GM08714 (cell line): ENCODE data around the gene UNC13D.
"Not testable (repeated sequence)": the region's sequence is repeated elsewhere in the genome, so short reads cannot be mapped to it uniquely, and the experiment has no call there.

ENCODE experiments used
- H3K4me3 ChIP-seq: fragments of 200-500 bp; sonication (Bioruptor generic); 2 replicates; pipeline ENCODE4 v1.5.1; 2014; ENCODE audit warnings: mild to moderate bottlenecking, low read length, inconsistent platforms
- ZNF274 ChIP-seq: IDR thresholded peaks from 2 replicates; pipeline ENCODE4 v1.6.1; 2012; ENCODE audit warnings: mild to moderate bottlenecking, low read depth, low read length

Gene UNC13D

DNA sequence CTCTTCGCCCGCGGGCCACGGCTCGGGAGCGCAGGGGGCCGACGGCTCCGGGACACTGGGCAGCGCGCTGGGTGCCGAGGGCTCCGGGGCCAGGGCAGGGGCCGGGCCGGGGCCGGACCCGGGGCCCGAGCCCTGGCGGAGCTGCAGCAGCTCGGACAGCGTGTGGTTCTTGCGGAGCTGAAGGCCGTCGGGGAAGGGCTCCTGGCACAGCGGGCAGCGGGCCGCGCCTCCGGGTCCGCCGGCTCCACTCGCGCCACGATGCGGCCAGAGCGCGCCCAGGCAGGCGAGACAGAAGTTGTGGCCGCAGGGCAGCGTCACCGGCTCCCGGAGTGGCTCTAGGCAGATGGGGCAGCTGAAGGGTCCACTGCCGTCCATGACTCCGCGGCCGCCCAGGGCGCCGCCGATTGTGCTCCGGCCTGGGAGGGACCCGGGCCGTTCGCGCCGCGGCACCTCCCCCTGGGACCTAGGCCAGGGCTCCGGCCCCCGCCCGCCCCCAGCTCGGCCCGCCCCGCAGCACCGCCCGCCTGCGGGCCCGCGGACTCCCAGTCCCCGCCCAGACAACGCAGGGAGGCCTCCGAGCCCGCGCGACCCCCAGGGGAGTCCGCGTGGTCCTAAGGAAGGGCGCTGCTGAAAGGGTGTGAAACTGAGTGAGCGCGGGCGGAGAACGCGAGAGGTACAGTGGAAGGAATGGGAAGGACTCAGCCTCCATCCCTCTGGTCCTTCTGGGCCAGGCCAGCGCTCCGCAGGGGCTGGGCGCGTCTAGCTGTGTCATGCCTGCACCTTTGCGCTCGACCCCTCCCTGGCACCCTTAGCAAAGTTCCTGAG, 34.2 kb upstream of the UNC13D start, which contains the start of gene TRIM47:
TRIM47 (minus strand) TSS at position 408 of the 825 bp plus-strand sequence; CDS start at position 375, 33 bp downstream.
- no peak for TF ChIP-seq ZNF274
- H3K4me3 ChIP-seq = peak within 1 kb of the TSS; percentile 12; the same call in 1 of the 2 replicates

DNA sequence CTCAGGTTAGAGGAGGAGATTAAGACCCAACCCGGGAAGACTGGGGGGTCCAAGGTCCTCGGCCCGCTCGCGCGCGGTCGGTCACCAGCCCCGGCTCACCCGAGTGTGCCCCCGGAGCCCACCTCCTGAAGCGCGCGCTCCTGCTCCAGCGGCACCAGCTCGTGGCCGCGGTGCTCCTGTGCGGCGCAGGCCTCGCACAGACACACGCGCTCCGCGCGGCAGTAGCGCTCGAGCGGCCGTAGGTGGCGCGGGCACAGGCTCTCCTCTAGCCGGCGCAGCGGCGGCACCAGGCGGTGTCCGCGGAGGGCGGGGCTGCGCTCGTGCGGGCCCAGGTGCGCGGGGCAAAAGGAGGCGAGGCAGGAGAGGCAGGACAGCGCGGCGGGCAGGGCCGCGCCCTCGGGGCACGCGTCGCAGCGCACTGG, 33.6 kb upstream of the UNC13D start:
- peak overlapping the region; percentile 12; the same call in 1 of the 2 replicates for H3K4me3 ChIP-seq
- TF ChIP-seq ZNF274 = no peak

DNA sequence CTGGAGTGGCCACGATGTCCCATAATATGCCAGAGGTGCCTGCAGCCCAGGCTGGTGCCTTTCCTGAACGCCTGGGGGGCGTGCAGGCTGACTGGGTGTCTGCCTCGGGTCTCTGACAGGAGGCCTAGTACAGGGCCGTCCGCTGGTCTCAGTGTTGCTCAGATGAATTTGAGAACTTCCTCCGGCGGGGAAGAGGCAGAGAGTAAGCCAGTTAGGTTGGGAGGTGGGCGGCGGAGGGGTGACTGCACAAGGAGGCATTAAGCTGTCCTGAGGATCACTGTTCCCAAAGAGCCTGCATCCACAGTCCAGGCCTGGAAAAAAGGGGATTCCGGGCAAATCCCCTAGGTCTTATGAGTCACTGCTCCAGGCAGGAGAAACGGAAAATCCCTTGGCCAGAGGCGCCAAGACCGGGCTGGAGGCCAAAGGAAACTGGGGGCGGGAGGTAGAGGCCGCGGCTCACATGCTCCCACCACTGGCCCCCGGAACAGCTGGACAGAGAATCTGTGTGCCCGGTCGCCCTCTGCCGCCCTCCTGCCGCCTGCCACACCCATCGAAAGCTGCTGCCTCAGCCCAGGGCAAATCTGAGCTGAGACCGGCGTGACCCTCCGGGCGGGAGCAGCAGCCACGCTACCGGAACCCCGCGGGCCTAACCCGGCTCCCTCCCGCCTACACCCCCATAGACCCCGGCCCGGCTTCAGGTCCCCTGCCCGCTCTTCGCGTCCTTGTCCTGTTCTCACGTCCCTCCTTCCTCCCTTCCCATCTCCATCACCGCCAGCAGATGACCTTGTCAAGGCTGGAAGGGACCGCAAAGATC, 32.9 kb upstream of the UNC13D start:
- peak overlapping the region; percentile 7; the same call in 1 of the 2 replicates for H3K4me3 ChIP-seq
- no peak for TF ChIP-seq ZNF274

DNA sequence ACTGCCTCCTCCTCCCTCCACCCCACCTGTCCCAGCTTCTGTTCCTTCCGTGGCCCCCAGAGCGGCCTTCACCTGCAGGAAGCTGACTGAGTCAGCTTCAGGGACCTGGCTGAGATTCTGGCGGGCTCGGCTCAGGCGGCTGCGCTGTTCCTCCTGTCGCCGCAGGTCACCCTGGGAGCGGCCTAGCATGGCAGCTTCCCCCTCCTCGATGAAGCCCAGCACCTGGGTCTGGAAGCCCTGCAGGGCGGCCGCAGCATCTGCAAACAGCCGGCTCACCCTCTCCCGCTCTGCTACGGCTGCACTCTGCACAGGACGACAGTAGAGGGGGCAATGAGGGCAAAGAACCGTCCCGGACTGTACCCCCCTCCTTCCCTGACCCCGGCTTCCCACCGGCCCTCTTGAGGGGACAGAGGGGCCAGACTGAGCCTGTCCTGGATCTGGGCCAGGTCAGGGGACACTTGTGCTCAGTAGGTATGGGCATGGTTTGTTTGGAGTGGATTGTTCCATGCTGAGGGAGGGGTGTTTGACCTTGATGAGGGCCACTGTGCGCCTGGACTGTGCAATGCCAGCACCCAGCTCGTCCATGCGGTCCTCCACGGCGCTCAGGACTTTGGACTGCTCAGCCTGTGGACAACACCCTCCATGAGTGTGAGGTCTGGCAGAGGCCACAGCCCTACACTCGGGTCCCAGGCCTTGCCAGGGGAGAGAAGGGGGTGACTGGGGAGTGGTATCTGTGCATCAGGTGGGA, 32.2 kb upstream of the UNC13D start:
- TF ChIP-seq ZNF274 = no peak
- H3K4me3 ChIP-seq = no peak overlapping the region; the same call in 1 of the 2 replicates

DNA sequence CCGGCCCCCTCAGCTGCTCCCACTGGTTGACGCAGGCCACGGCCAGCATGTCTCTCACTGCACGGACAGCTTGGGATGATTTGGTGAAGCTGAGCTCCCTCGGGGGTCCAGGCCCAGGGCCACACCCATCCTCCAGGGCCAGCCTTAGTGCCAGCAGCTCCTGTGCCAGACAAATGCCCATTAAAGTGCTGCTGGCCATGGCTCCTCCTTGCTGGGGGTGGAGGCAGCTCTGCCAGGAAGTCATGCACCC, 31.7 kb upstream of the UNC13D start:
- no peak overlapping the region for H3K4me3 ChIP-seq
- TF ChIP-seq ZNF274 = no peak

DNA sequence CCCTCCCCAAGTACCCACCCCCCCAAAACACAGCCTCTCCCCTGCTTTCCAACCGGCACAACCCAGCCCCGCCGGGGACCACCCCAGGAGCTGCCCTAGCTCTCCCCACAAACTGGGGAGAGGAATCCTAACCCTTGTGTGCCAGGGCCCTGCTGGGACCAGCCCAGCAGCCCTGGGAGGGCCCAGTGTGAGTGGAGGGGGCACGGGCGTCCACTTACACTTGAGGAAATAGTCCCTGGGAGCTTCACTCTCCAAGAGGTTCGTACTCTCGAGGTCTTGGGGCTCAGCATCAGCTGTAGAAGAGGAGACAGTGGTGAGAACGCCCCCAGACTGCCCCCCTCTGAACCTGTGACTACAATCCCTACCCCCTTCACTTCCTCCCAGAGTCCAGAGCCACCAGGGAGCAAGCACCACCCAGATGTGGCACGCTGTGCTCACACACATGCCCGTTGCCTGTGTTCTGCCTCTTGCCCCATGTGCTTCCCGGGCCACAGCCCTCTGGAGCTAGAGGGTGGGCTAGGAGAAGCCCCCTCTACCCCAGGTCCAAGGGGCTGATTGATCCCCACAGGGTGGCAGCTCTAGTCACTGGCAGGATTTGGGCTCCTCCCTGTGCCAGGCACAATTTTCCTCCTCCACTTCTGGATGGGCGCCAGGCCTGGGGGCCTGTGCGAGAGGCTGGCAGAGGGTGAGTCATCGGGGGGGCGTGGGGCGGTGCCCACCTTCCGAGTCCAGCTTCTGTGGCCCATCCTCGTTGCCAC, 31.2 kb upstream of the UNC13D start:
- no peak for TF ChIP-seq ZNF274
- no peak overlapping the region for H3K4me3 ChIP-seq

DNA sequence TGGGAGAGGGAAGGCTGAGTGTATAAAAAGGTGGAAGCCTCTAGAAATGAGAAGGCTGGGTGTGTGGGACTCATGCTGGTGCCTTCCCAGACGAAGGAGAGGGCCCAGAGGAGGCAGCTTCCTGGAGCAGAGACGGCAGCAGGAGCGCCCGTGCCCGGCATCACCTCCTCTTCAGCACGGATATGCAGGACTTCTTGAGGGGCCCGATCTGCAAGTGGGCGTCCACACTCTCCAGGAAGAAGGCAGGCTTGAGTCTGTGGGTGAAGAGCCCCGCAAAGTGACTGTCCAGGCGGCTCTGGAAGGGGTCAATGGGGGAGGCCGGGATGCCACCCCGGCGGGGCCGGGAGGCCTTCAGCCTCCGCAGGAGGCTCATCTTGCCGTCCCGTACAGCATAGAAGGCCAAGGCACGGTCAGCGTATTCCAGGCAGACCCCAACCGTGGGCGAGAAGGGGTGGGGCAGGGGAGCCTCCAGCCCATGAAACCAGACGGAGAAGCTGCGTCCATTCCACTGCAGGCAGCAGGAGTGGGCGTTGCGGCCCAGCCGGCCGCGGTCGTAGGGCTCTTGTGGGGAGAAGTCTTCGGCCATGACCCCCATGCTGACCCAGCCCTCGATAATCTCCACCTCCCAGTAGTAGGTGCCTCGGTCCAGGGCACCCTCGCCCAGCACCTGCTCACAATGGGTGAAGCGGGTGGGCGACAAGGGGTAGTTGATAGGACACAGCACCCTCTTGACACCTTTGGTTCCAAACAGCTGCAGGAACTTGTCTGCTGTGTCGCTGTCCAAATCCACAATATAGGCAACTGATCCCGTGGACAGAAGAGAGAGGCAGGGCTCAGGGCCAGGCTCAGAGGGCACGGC, 30.3 kb upstream of the UNC13D start:
- H3K4me3 ChIP-seq = no peak overlapping the region
- no peak for TF ChIP-seq ZNF274

DNA sequence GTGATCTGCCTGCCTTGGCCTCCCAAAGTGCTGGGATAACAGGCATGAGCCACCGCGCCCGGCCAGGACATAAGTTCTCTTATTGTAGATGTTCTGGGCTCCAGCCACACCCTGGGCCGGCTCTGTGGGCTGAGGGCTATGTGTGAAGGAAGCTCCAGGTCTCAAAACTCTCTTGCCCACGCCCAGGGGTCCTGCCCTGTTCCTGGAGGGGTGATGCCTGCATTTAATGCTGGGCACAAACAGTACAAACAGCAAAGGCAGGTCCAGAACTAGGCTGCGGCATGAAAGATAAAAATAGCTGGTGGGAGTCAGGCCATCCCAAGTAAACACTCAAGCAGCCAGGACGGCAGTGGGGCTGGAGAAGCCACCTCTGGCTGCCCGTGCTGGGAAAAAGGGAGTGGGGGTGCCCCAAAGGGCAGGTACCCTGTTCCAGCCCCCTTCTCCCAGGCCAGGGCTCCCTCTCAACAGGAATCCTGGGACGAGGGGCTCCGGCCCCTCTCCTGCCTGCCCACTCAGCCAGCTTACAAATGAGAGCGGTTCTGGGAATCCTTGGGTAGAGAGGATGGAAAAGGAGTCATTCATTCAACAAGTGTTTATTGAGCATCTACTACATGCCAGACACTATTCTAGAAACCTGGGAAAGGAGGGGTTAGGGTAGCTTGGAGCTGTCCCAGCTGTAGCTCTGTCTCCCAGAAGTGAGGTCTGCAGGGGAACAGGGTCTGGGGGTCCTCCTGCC, 29.6 kb upstream of the UNC13D start:
- no peak overlapping the region for H3K4me3 ChIP-seq
- TF ChIP-seq ZNF274 = no peak

DNA sequence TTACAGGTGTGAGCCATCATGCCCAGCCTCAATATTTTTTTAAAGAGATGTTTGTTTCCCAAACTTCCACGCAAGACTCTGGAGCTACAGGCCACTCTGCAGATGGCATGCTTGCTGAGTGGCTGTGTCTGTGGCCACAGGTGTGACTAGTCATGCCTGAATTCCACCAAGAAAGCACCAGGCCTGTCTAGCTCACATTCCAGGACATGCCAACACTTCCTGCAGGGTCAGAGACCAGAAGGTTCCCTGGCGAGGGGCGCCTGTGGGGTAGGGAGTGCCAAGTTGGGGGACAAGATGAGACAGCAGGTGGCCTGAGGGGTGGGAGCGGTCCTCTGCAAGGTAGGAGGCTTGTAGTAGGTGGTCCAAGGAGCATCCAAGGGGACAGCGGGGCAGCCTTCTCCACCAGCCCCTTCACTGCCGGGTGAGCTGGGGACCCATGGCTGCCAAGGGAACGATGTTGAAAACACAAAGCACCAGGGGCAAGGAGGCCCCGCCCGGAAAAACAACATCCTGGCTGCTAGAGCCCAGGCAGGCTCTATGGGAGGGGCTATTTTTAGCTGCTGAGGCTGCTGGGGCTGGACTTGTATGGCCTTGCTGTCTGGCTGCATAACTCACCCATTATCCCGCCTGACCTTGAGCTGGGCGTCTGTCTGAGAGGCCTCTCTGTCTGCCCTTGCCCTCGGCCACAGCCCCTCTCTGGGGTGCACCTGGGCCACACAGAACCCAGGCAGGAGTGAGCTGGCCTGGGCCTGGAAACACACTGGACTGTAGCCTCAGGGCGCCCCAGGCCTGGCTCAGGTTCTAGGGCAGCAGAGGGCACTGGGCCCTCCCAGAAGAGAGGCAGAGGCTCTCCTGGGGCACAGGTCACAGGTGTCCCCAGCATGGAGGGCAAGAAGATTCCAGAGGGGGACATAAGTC, 28.5 kb upstream of the UNC13D start:
- no peak for TF ChIP-seq ZNF274
- H3K4me3 ChIP-seq = no peak overlapping the region

DNA sequence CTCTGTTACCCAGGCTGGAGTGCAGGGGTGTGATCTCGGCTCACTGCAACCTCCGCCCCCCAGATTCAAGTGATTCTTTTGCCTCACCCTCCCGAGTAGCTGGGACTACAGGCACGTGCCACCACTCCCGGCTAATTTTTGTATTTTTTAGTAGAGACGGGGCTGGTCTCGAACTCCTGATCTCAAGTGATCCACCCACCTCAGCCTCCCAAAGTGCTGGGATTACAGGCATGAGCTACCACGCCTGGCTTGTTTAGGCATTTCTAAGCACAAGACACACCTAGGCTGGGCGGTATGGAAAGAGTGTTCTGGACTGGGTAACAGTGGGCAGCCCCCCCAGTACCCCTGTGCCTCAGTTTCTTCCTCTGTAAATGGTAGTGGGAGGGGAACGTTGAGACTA, 26.0 kb upstream of the UNC13D start:
- not testable (repeated sequence) for H3K4me3 ChIP-seq
